Measurements from ENCODE around the gene PGAP2. TPM values are rescaled to one million over a fixed set of nuclear protein-coding genes. Genes with fewer than 3 reads are reported as not detected.

Gene PGAP2
- total and polyA plus RNA-seq, 4 donors = 10.0 to 14.8 (median 12.0) TPM

DNA sequence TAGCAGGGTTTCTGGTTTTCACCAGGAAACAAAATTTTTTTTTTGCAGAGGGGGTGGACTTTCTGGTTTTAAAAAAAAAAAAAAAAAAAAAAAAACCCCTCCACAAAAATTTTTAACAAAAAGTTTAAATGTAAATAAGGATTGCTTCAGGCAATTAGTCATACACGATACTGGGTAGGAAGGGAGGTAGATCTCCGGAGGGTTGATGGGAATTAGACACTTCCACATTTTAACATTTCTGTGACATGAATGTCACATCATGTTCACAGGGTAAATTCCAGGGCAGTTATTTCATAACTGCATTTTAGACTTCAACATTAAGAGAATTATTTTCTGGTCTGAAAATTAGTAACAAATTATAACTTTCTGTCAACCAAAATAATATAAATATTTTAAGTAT is 26.9 kb upstream of the PGAP2 start:
- Histone ChIP-seq H3K27me3 (ENCODE audit: control insufficient read depth in 4 of 4, insufficient read depth in 4 of 4, low read length in 3 of 4) (no peaks in the 10 kb centered on the region), H3K9ac (ENCODE audit: low read depth in 1 of 2, low read length in 2 of 2) (no peak overlapping the region), H3K27ac (ENCODE audit: low read depth in 1 of 2, low read length in 2 of 2) (no peak overlapping the region)

GRCh38 chr11:3782963-3783362 is 25.4 kb upstream of the PGAP2 start:
- Histone ChIP-seq H3K36me3 (ENCODE audit: control insufficient read depth in 4 of 4, insufficient read depth in 3 of 4, low read depth in 1 of 4, low read length in 3 of 4) (peaks cover 2 to 15% (median 13%) of the 10 kb centered on the region in 4 donors), H3K27ac (ENCODE audit: low read depth in 1 of 2, low read length in 2 of 2) (no peak overlapping the region), H3K9ac (ENCODE audit: low read depth in 1 of 2, low read length in 2 of 2) (no peak overlapping the region), H3K4me1 (ENCODE audit: control insufficient read depth in 4 of 4, insufficient read depth in 4 of 4, low read length in 3 of 4) (peaks cover 3 to 11% (median 5%) of the 10 kb centered on the region in 4 donors), H3K4me3 (ENCODE audit: low read depth in 1 of 3, low read length in 3 of 3) (no peak overlapping the region), H3K27me3 (ENCODE audit: control insufficient read depth in 4 of 4, insufficient read depth in 4 of 4, low read length in 3 of 4) (no peaks in the 10 kb centered on the region), H3K9me3 (ENCODE audit: control insufficient read depth in 4 of 4, low read length in 3 of 4) (no peaks in the 10 kb centered on the region)
- TF ChIP-seq EGR1 (IDR thresholded peaks at IDR 0.05; ENCODE audit: low read depth in 2 of 2) (no peak), HNF4G (IDR thresholded peaks at IDR 0.05) (no peak)
- TF ChIP-seq, protein P1, sequence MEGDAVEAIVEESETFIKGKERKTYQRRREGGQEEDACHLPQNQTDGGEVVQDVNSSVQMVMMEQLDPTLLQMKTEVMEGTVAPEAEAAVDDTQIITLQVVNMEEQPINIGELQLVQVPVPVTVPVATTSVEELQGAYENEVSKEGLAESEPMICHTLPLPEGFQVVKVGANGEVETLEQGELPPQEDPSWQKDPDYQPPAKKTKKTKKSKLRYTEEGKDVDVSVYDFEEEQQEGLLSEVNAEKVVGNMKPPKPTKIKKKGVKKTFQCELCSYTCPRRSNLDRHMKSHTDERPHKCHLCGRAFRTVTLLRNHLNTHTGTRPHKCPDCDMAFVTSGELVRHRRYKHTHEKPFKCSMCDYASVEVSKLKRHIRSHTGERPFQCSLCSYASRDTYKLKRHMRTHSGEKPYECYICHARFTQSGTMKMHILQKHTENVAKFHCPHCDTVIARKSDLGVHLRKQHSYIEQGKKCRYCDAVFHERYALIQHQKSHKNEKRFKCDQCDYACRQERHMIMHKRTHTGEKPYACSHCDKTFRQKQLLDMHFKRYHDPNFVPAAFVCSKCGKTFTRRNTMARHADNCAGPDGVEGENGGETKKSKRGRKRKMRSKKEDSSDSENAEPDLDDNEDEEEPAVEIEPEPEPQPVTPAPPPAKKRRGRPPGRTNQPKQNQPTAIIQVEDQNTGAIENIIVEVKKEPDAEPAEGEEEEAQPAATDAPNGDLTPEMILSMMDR (IDR thresholded peaks at IDR 0.05; ENCODE audit: low read depth, low read length, missing input control) = no peak
- DNase-seq (ENCODE audit: low spot score) = no peak
- 90% methylated on average over 5 of the region's 5 CpGs for WGBS

More for the DNA sequence above, 26.9 kb upstream of the PGAP2 start:
- Histone ChIP-seq H3K4me3 (ENCODE audit: low read depth in 1 of 3, low read length in 3 of 3) (no peak overlapping the region), H3K36me3 (ENCODE audit: control insufficient read depth in 4 of 4, insufficient read depth in 3 of 4, low read depth in 1 of 4, low read length in 3 of 4) (peaks cover 2 to 26% (median 19%) of the 10 kb centered on the region in 4 donors), H3K9me3 (ENCODE audit: control insufficient read depth in 4 of 4, low read length in 3 of 4) (no peaks in the 10 kb centered on the region), H3K4me1 (ENCODE audit: control insufficient read depth in 4 of 4, insufficient read depth in 4 of 4, low read length in 3 of 4) (peaks cover 0 to 2% (median under 1%) of the 10 kb centered on the region in 4 donors)
- WGBS = 40% methylated on average over 2 of the region's 2 CpGs
- TF ChIP-seq GABPA (IDR thresholded peaks at IDR 0.05 in 1 of 2, conservative IDR thresholded peaks at IDR 0.05 in 1 of 2) = no peak
- no peak for TF ChIP-seq FOXA1 (IDR thresholded peaks at IDR 0.05)
- TF ChIP-seq RAD21 (IDR thresholded peaks at IDR 0.05) = no peak
- TF ChIP-seq FOXA2 (IDR thresholded peaks at IDR 0.05) = no peak
- no peak for TF ChIP-seq HNF4A (conservative IDR thresholded peaks at IDR 0.05)
- TF ChIP-seq REST (IDR thresholded peaks at IDR 0.05) = no peak
- TF ChIP-seq EGR1 (IDR thresholded peaks at IDR 0.05; ENCODE audit: low read depth in 2 of 2) = no peak
- TF ChIP-seq, protein P1 (IDR thresholded peaks at IDR 0.05; ENCODE audit: low read depth, low read length, missing input control) = no peak
- TF ChIP-seq, protein P2, sequence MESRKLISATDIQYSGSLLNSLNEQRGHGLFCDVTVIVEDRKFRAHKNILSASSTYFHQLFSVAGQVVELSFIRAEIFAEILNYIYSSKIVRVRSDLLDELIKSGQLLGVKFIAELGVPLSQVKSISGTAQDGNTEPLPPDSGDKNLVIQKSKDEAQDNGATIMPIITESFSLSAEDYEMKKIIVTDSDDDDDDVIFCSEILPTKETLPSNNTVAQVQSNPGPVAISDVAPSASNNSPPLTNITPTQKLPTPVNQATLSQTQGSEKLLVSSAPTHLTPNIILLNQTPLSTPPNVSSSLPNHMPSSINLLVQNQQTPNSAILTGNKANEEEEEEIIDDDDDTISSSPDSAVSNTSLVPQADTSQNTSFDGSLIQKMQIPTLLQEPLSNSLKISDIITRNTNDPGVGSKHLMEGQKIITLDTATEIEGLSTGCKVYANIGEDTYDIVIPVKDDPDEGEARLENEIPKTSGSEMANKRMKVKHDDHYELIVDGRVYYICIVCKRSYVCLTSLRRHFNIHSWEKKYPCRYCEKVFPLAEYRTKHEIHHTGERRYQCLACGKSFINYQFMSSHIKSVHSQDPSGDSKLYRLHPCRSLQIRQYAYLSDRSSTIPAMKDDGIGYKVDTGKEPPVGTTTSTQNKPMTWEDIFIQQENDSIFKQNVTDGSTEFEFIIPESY (IDR thresholded peaks at IDR 0.05) = no peak
- TF ChIP-seq YY1 (IDR thresholded peaks at IDR 0.05) = no peak
- DNase-seq (ENCODE audit: low spot score) = no peak

Measured in liver (tissue), 9 donors.